GM19324 (cell line): ENCODE measurements around the gene ACHE.
"Not testable (repeated sequence)": the region's sequence is repeated elsewhere in the genome, so short reads cannot be mapped to it uniquely, and the experiment has no call there.

Source experiments
- ATAC-seq: cut with Tn5 transposase; IDR thresholded peaks from one replicate; pipeline ENCODE4 v1.9.1; 2021; ENCODE audit warnings: mild to moderate bottlenecking, moderate library complexity; ENCODE audit not compliant: unreplicated experiment, low FRiP score

ACHE gene

DNA sequence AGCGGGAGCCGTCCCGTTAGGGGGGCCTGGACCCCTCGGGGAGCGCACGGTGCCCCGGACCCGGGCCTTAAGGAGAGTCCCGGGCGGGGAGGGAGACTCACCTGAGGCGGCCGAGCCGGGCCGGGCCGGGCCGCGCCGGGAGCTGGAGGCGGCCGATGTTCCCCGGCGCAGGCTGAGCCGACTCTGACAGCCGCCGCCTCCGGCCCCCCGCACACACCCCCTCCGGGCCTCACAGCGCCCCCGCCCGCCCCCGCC, at the start of gene ACHE:
TSS of gene ACHE (minus strand) at position 188 of the 255 bp plus-strand sequence. CDS start 1,656 bp downstream, outside the sequence.
- no peak for ATAC-seq

DNA sequence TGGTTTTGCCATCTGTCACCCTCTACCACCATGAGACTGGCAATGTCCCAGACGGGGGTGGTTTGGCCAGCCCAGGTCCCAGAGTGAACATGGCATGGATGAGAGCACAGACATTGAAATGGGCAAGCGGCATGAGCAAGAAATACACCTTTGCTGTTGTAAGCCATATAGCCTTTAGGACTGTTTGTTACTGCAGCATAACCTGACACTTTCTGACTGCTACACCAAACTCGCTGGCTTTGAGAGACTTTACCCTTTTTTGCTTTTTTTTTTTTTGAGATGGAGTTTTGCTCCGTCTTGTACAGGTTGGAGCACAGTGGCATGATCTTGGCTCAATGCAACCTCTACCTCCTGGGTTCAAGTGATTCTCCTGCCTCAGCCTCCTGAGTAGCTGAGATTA, 48.5 kb upstream of the ACHE start:
- ATAC-seq, result no peak

- ATAC-seq, result no peak
These were observed 48.0 kb upstream of the ACHE start for GRCh38 chr7:100943693-100944092.

GRCh38 chr7:100942045-100942774, 46.5 kb upstream of the ACHE start:
- no peak for ATAC-seq

GRCh38 chr7:100936167-100936566, 40.5 kb upstream of the ACHE start:
- ATAC-seq, result not testable (repeated sequence)

DNA sequence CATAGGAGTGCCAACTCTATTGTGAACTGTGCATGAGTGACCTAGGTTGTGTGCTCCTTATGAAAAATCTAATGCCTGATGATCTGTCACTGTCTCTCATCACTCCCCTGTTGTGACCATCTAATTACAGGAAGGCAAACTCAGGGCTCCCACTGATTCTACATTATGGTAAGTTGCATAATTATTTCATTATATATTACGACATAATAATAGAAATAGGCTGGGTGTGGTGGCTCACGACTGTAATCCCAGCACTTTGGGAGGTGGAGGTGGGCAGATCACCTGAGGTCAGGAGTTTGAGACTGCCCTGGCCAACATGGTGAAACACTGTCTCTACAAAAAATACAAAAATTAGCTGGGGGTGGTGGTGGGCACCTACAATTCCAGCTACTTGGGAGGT, 39.7 kb upstream of the ACHE start:
- not testable (repeated sequence) for ATAC-seq

DNA sequence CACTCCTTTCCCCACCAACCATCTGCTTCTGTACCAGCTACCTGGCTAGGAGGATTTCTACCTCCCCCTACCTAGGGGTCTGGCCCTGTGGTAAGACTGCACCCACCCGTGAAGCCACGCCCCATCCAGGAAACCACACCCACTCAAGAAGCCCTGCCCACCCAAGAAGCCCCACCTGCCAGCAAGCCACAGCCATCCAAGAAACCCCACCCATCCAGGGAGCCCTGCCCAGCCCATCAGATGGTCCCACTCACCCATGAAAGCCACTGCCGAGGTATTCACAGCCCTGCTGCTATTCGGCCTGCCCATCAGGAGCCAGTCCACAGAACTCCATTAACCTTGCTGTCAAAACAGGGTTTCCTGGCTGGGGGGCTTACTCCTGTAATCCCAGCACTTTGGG, 38.0 kb upstream of the ACHE start:
- ATAC-seq, result no peak

DNA sequence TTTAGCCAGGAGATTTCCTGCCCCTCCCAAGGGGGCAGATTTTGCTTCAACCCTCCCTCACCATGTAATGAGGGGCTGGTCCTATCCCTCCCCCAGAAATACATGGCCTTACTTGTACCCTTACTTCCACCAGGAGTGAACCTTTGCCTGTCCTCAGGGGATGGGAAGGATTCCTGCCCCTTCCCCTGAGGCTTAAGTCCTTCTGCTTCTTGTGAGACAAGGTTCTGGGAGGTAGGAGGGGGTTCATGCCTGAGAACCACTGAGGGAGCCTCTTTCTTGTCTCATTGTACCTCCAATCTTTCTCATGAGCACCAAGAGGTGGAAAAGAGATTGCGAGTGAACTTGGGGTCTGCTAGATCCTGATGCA, 34.1 kb upstream of the ACHE start:
- ATAC-seq, result no peak

- not testable (repeated sequence) for ATAC-seq
These were observed 27.9 kb upstream of the ACHE start for GRCh38 chr7:100923616-100924015.

- no peak for ATAC-seq
These were observed 25.4 kb upstream of the ACHE start for GRCh38 chr7:100921039-100921438.

DNA sequence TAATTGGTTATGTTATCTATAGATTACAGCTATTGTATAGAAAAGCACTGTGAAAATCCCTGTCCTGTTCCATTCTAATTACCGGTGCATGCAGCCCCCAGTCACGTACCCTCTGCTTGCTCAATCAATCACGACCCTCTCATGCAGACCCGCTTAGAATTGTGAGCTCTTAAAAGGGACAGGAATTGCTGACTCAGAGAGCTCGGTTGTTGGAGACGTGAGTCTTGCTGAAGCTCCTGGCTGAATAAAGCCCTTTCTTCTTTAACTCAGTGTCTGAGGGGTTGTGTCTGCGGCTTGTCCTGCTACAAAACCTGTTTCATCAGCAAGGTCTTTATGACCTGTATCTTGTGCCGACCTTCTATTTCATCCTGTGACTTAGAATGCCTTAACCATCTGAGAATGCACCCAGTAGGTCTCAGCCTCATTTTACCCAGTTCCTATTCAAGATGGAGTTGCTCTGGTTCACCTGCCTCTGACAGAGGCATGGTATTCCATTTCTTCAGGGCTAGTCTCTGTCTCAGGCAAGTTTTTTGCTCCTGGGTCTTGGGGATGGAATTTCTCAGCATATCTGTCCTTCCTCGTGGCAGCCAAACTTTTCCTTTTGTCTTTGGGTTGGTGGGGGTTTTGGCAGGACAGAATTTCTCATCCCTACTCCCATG, 24.2 kb upstream of the ACHE start:
- ATAC-seq, result not testable (repeated sequence)

GRCh38 chr7:100919335-100919734, 23.6 kb upstream of the ACHE start:
- ATAC-seq, result not testable (repeated sequence)

DNA sequence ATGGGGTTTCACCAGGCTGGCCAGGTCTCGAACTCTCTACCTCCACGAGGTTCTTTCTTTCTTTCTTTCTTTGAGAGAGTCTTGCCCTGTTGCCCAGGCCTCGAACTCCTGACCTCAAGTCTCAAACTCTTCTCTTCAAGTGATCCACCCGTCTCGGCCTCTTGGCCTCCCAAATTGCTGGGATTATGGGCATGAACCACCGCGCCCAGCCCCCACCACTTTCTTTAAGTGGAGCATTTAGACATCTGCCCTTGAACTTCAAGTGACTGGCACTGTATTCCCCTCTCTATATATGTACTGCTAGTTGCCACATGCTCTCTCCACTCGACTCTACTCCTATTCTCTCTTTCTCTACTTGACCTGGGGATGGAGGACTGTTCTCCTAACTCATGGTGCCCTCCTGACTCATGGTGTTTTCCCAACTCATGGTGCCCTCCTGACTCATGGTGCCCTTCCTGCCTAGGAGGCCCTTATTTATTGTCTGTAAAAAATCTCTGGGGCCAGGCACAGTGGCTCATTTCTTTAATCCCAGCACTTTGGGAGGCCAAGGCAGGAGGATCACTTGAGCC, 19.3 kb upstream of the ACHE start:
- ATAC-seq, result no peak

GRCh38 chr7:100914208-100914878, 18.7 kb upstream of the ACHE start:
- ATAC-seq, result no peak

- ATAC-seq, result no peak
These were observed 15.8 kb upstream of the ACHE start for GRCh38 chr7:100911484-100911883.

DNA sequence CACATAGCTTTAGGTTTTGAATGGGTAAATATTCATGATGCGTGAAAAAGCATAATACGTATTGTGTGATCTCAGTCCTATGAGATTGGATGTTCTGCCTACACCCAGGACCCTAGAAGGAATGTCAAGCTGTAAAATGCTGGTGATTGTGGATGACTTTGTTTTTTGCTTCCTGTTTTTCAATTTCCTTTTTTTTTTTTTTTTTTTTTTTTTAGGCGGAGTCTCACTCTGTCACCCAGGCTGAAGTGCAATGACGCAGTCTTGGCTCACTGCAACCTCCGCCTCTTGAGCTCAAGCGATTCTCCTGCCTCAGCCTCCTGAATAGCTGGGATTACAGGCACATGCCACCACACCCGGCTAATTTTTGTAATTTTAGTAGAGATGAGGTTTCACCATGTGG, 14.8 kb upstream of the ACHE start:
- ATAC-seq, result not testable (repeated sequence)

DNA sequence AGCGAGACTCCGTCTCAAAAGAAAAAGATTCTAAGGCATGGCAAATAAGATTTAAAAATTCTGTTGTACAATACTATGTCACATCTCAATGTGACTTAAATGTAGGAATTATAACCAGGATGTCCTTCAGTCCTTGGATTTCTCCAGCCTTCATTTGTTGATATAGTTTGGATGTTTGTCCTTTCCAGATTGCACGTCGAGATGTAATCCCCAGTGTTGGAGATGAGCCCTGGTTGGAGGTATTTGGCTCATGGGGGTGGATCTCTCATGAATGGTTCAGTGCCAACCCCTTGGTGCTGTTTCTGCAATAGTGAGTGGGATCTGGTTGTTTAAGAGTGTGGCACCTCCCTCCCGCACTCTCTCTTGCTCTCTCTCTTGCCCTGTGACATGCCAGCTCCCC, 12.8 kb upstream of the ACHE start:
- ATAC-seq, result no peak

DNA sequence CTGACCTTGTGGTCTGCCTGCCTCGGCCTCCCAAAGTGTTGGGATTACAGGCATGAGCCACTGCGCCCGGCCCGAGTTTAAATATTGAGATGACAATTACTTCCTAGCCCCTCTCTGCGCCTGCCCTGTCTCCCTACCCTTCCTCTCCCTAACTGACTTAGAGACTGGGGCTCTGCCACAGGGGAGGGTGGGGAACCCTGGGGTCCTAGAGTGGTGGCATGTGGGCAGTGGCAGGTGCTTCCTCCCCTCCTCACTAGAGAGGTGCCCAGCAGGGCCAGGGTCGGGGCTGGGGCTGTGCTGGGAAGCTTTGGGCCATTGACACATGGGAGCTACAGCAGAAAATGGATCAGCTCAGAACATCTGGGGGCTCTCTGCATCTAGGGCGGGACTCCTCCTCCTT, 7.0 kb upstream of the ACHE start:
- no peak for ATAC-seq

GRCh38 chr7:100901921-100902332, 6.2 kb upstream of the ACHE start:
- no peak for ATAC-seq

- no peak for ATAC-seq
These were observed 5.3 kb upstream of the ACHE start for GRCh38 chr7:100900978-100901377.

- no peak for ATAC-seq
These were observed 3.7 kb upstream of the ACHE start for GRCh38 chr7:100899432-100899831.
